A172 (cell line): Measurements from ENCODE around the gene TMEM92. TPM values are rescaled to one million over a fixed set of nuclear protein-coding genes. Genes with fewer than 3 reads are reported as not detected.
"Not testable (repeated sequence)": the region's sequence is repeated elsewhere in the genome, so short reads cannot be mapped to it uniquely, and the experiment has no call there.

ENCODE experiments used
- DNase-seq: peaks from one replicate; pipeline ENCODE4 v3.0.0-alpha.2; 2015; ENCODE audit warnings: low spot score
- total RNA-seq: library from RNA; depleted of rRNA; stranded (reverse); fragments of >200 nt; shearing (Covaris generic); gene quantifications from 2 replicates; pipeline ENCODE4 v1.2.3, GENCODE V29; 2014

Gene TMEM92
- total RNA-seq, 1 experiment from 2014 or later: 5.2 TPM

- no peak for DNase-seq
Measured at GRCh38 chr17:50276588-50277356, 2.5 kb downstream of the TMEM92 start.

GRCh38 chr17:50277357-50277754 is 3.1 kb downstream of the TMEM92 start:
- no peak for DNase-seq

GRCh38 chr17:50278526-50279180 is 4.4 kb downstream of the TMEM92 start:
- no peak for DNase-seq

- DNase-seq: peak; percentile 91
Measured at GRCh38 chr17:50279181-50279526, 4.9 kb downstream of the TMEM92 start.

- DNase-seq: no peak
Measured at GRCh38 chr17:50279639-50280038, 5.4 kb downstream of the TMEM92 start.

GRCh38 chr17:50280068-50280467 is 5.8 kb downstream of the TMEM92 start:
- DNase-seq: peak; percentile 85

- no peak for DNase-seq
Measured at GRCh38 chr17:50280801-50281441, 6.7 kb downstream of the TMEM92 start.

- no peak for DNase-seq
Measured at GRCh38 chr17:50281739-50282401, 7.6 kb downstream of the TMEM92 start.

- DNase-seq: no peak
Measured at GRCh38 chr17:50283246-50283645, 9.0 kb downstream of the TMEM92 start.

GRCh38 chr17:50283714-50284113 is 9.4 kb downstream of the TMEM92 start:
- no peak for DNase-seq

- DNase-seq: no peak
Measured at GRCh38 chr17:50285941-50286340, 11.7 kb downstream of the TMEM92 start.

- DNase-seq: not testable (repeated sequence)
Measured at GRCh38 chr17:50287302-50287701, 13.0 kb downstream of the TMEM92 start.

GRCh38 chr17:50288306-50288705 is 14.0 kb downstream of the TMEM92 start:
- no peak for DNase-seq

- DNase-seq: no peak
Measured at GRCh38 chr17:50289278-50289677, 15.0 kb downstream of the TMEM92 start.

- peak; percentile 96 for DNase-seq
Measured at GRCh38 chr17:50289991-50290702, 15.9 kb downstream of the TMEM92 start.

- no peak for DNase-seq
Measured at GRCh38 chr17:50290933-50291332, 16.7 kb downstream of the TMEM92 start.

GRCh38 chr17:50292465-50292864 is 18.2 kb downstream of the TMEM92 start:
- no peak for DNase-seq

GRCh38 chr17:50295021-50295420 is 20.8 kb downstream of the TMEM92 start:
- no peak for DNase-seq

- DNase-seq: peak; percentile 66
Measured at GRCh38 chr17:50297407-50297865, 23.2 kb downstream of the TMEM92 start.

GRCh38 chr17:50298018-50298417 is 23.8 kb downstream of the TMEM92 start:
- no peak for DNase-seq

GRCh38 chr17:50299776-50300175 is 25.5 kb downstream of the TMEM92 start:
- no peak for DNase-seq

- DNase-seq: not testable (repeated sequence)
Measured at GRCh38 chr17:50300824-50301223, 26.6 kb downstream of the TMEM92 start.
